ENCODE data around the gene SCN3B. TPM values are rescaled to one million over a fixed set of nuclear protein-coding genes. Genes with fewer than 3 reads are reported as not detected.

The SCN3B gene
- total RNA-seq, 4 donors from 2014 or later: 0.31 to 2.7 (median 1.4) TPM

GRCh38 chr11:123684601-123685000 is 30.2 kb upstream of the SCN3B start:
- ATAC-seq: no peak

GRCh38 chr11:123683428-123684170 is 29.2 kb upstream of the SCN3B start:
- TF ChIP-seq POLR2AphosphoS5 (IDR thresholded peaks at IDR 0.05) (no peak), EP300 (IDR thresholded peaks at IDR 0.05) (no peak)
- Histone ChIP-seq H3K27me3 (no peaks in the 10 kb centered on the region), H3K27ac (no peak overlapping the region), H3K36me3 (no peaks in the 10 kb centered on the region), H3K9me3 (peaks cover 0 to 12% (median 0%) of the 10 kb centered on the region in 3 donors), H3K4me3 (no peak overlapping the region), H3K4me1 (no peaks in the 10 kb centered on the region)
- 47 to 66% methylated on average over 6 to 8 of the region's 8 CpGs for WGBS, 2 donors (ENCODE audit: low coverage in 1 of 2)
- no peak for ATAC-seq

More at GRCh38 chr11:123684601-123685000, 30.2 kb upstream of the SCN3B start:
- WGBS, 2 donors (ENCODE audit: low coverage in 1 of 2): 88 to 94% methylated on average over 6 of the region's 6 CpGs
- no peaks in the 10 kb centered on the region for H3K4me1 ChIP-seq
- H3K36me3 ChIP-seq: no peaks in the 10 kb centered on the region
- H3K27me3 ChIP-seq: peaks cover 2% of the 10 kb centered on the region
- no peak overlapping the region for H3K27ac ChIP-seq
- no peak for TF ChIP-seq POLR2AphosphoS5 (IDR thresholded peaks at IDR 0.05)
- TF ChIP-seq, protein P1, sequence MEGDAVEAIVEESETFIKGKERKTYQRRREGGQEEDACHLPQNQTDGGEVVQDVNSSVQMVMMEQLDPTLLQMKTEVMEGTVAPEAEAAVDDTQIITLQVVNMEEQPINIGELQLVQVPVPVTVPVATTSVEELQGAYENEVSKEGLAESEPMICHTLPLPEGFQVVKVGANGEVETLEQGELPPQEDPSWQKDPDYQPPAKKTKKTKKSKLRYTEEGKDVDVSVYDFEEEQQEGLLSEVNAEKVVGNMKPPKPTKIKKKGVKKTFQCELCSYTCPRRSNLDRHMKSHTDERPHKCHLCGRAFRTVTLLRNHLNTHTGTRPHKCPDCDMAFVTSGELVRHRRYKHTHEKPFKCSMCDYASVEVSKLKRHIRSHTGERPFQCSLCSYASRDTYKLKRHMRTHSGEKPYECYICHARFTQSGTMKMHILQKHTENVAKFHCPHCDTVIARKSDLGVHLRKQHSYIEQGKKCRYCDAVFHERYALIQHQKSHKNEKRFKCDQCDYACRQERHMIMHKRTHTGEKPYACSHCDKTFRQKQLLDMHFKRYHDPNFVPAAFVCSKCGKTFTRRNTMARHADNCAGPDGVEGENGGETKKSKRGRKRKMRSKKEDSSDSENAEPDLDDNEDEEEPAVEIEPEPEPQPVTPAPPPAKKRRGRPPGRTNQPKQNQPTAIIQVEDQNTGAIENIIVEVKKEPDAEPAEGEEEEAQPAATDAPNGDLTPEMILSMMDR (IDR thresholded peaks at IDR 0.05): no peak
- no peak for TF ChIP-seq POLR2A (IDR thresholded peaks at IDR 0.05)
- TF ChIP-seq EP300 (IDR thresholded peaks at IDR 0.05): no peak
- H3K9me3 ChIP-seq: peaks cover 0 to 2% (median 0%) of the 10 kb centered on the region in 3 donors
- no peak overlapping the region for H3K4me3 ChIP-seq

- TF ChIP-seq, protein P1 (IDR thresholded peaks at IDR 0.05): no peak
- TF ChIP-seq POLR2A (IDR thresholded peaks at IDR 0.05) (no peak), EP300 (IDR thresholded peaks at IDR 0.05) (no peak), POLR2AphosphoS5 (IDR thresholded peaks at IDR 0.05) (no peak)
- no peaks in the 10 kb centered on the region for H3K36me3 ChIP-seq
- no peak for ATAC-seq
- 36 to 55% methylated on average over 4 to 5 of the region's 5 CpGs for WGBS, 2 donors (ENCODE audit: low coverage in 1 of 2)
- H3K9me3 ChIP-seq: peaks cover 0 to 13% (median 0%) of the 10 kb centered on the region in 3 donors
- no peak overlapping the region for H3K27ac ChIP-seq
- no peak overlapping the region for H3K4me3 ChIP-seq
- H3K27me3 ChIP-seq: no peaks in the 10 kb centered on the region
- H3K4me1 ChIP-seq: no peaks in the 10 kb centered on the region
These were observed 28.4 kb upstream of the SCN3B start for GRCh38 chr11:123682696-123683410.

GRCh38 chr11:123681030-123681429 is 26.6 kb upstream of the SCN3B start:
- no peak overlapping the region for H3K4me3 ChIP-seq
- no peaks in the 10 kb centered on the region for H3K27me3 ChIP-seq
- 35 to 88% methylated on average over 2 of the region's 2 CpGs for WGBS, 2 donors (ENCODE audit: low coverage in 1 of 2)
- no peaks in the 10 kb centered on the region for H3K4me1 ChIP-seq
- TF ChIP-seq POLR2A (IDR thresholded peaks at IDR 0.05) (no peak), EP300 (IDR thresholded peaks at IDR 0.05) (no peak), POLR2AphosphoS5 (IDR thresholded peaks at IDR 0.05) (no peak)
- TF ChIP-seq, protein P1 (IDR thresholded peaks at IDR 0.05): no peak
- peaks cover 0 to 13% (median 0%) of the 10 kb centered on the region in 3 donors for H3K9me3 ChIP-seq
- H3K27ac ChIP-seq: no peak overlapping the region
- ATAC-seq: no peak
- H3K36me3 ChIP-seq: no peaks in the 10 kb centered on the region

DNA sequence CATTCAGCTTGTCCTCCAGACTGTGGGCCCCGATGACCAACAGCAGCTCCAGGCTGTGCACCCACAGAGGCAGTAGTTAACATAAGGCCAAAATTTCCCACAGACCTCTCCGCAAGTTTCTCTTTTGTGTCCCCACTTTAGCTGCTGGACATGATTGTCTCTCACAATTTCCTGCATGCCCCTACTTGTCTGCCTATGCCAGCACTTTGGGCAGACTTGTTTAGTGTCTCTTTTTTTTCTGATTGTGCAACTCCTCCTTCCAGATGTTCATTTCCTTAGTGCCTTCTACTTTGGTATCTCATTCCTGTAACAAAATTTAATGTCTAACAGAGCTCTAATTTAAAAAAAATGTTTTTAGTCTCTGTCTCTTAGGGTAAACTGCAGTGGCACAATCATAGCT is 23.8 kb upstream of the SCN3B start:
- H3K4me3 ChIP-seq: no peak overlapping the region
- H3K4me1 ChIP-seq: no peaks in the 10 kb centered on the region
- H3K36me3 ChIP-seq: no peaks in the 10 kb centered on the region
- 79 to 100% methylated on average over 1 to 2 of the region's 2 CpGs for WGBS, 2 donors (ENCODE audit: low coverage in 1 of 2)
- peaks cover 11% of the 10 kb centered on the region for H3K27me3 ChIP-seq
- H3K9me3 ChIP-seq: peaks cover 0 to 13% (median 0%) of the 10 kb centered on the region in 3 donors
- no peak for ATAC-seq
- no peak overlapping the region for H3K27ac ChIP-seq
- TF ChIP-seq POLR2AphosphoS5 (IDR thresholded peaks at IDR 0.05) (no peak), EP300 (IDR thresholded peaks at IDR 0.05) (no peak), POLR2A (IDR thresholded peaks at IDR 0.05) (no peak)
- TF ChIP-seq, protein P1 (IDR thresholded peaks at IDR 0.05): no peak

Measured in gastroesophageal sphincter (tissue), 4 donors.